ENCODE measurements around the gene SIK2.

The SIK2 gene

DNA sequence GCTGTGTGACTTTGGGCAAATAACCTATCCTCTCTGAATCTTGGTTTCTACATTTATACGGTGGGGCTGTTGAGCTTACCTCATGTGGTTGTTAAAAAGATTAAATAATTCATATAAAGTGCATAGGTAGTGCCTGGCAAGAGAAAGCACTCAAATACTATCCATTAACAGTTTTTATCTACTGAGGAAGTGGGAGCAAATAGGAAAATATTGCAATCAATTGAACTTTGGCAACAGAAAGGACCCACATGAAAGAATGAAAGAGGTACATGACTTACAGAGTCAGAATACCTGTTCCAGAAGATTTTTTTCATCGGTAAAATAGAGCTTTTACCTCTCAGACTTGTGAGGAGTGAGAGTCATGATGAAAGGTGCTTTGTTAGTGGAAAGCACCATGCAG is 170.3 kb downstream of the SIK2 start:
- Histone ChIP-seq H3K14ac (ENCODE audit: low read length in 2 of 2) (no peak overlapping the region), H4K91ac (ENCODE audit: low read length) (no peak overlapping the region), H2BK15ac (ENCODE audit: low read depth, poor library complexity, severe bottlenecking) (no peak overlapping the region), H3K9me3 (ENCODE audit: control insufficient read depth, low read length) (no peaks in the 10 kb centered on the region), H3K79me1 (replicated peaks; ENCODE audit: low read length, poor library complexity, severe bottlenecking) (no peaks in the 10 kb centered on the region), H3K9ac (ENCODE audit: low read length) (no peak overlapping the region), H3K4me3 (ENCODE audit: insufficient read depth in 1 of 2, low read depth in 1 of 2, low read length in 2 of 2) (no peak overlapping the region), H3K4me1 (ENCODE audit: control insufficient read depth, insufficient read depth, low read depth, low read length) (no peaks in the 10 kb centered on the region), H3K18ac (ENCODE audit: low read depth in 1 of 2, low read length in 2 of 2) (no peak overlapping the region), H4K8ac (ENCODE audit: low read length) (no peak overlapping the region), H2BK120ac (ENCODE audit: low read depth, low read length) (no peak overlapping the region), H3K4me2 (ENCODE audit: low read length, poor library complexity, severe bottlenecking) (no peak overlapping the region), H2BK5ac (ENCODE audit: low read depth, low read length, poor library complexity, severe bottlenecking) (no peak overlapping the region), H2AK5ac (ENCODE audit: low read length, severe bottlenecking) (no peak overlapping the region), H3K27me3 (ENCODE audit: control insufficient read depth in 1 of 2, insufficient read depth in 1 of 2, low read length in 2 of 2) (no peaks in the 10 kb centered on the region), H3K23ac (ENCODE audit: low read length in 2 of 2) (no peak overlapping the region), H3K36me3 (ENCODE audit: control insufficient read depth in 1 of 2, insufficient read depth in 2 of 2, low read depth in 1 of 2, low read length in 2 of 2) (no peaks in the 10 kb centered on the region), H3K27ac (ENCODE audit: low read length, poor library complexity, severe bottlenecking) (no peak overlapping the region), H2AFZ (ENCODE audit: low read depth, low read length) (no peak overlapping the region), H3K4ac (ENCODE audit: low read depth in 1 of 2, low read length in 2 of 2) (no peak overlapping the region), H2BK12ac (ENCODE audit: low read length in 2 of 2) (no peak overlapping the region)
- DNase-seq = no peak
- 100% methylated on average over 1 of the region's 2 CpGs for WGBS

GRCh38 chr11:111774955-111775710 is 172.9 kb downstream of the SIK2 start:
- Histone ChIP-seq H2AFZ (ENCODE audit: low read depth, low read length) (no peak overlapping the region), H3K27ac (ENCODE audit: low read length, poor library complexity, severe bottlenecking) (no peak overlapping the region), H3K9me3 (ENCODE audit: control insufficient read depth, low read length) (no peaks in the 10 kb centered on the region), H2BK5ac (ENCODE audit: low read depth, low read length, poor library complexity, severe bottlenecking) (no peak overlapping the region), H4K8ac (ENCODE audit: low read length) (no peak overlapping the region), H2BK15ac (ENCODE audit: low read depth, poor library complexity, severe bottlenecking) (no peak overlapping the region), H3K27me3 (ENCODE audit: control insufficient read depth in 1 of 2, insufficient read depth in 1 of 2, low read length in 2 of 2) (no peaks in the 10 kb centered on the region), H3K4me3 (ENCODE audit: insufficient read depth in 1 of 2, low read depth in 1 of 2, low read length in 2 of 2) (no peak overlapping the region), H3K18ac (ENCODE audit: low read depth in 1 of 2, low read length in 2 of 2) (no peak overlapping the region), H3K23ac (ENCODE audit: low read length in 2 of 2) (no peak overlapping the region), H2BK120ac (ENCODE audit: low read depth, low read length) (no peak overlapping the region), H3K79me1 (replicated peaks; ENCODE audit: low read length, poor library complexity, severe bottlenecking) (no peaks in the 10 kb centered on the region), H4K91ac (ENCODE audit: low read length) (no peak overlapping the region), H3K4ac (ENCODE audit: low read depth in 1 of 2, low read length in 2 of 2) (no peak overlapping the region), H2BK12ac (ENCODE audit: low read length in 2 of 2) (no peak overlapping the region), H3K36me3 (ENCODE audit: control insufficient read depth in 1 of 2, insufficient read depth in 2 of 2, low read depth in 1 of 2, low read length in 2 of 2) (no peaks in the 10 kb centered on the region), H3K9ac (ENCODE audit: low read length) (peak overlapping the region; percentile 12), H3K4me2 (ENCODE audit: low read length, poor library complexity, severe bottlenecking) (no peak overlapping the region), H3K4me1 (ENCODE audit: control insufficient read depth, insufficient read depth, low read depth, low read length) (peaks cover 5% of the 10 kb centered on the region), H3K14ac (ENCODE audit: low read length in 2 of 2) (no peak overlapping the region), H2AK5ac (ENCODE audit: low read length, severe bottlenecking) (no peak overlapping the region)
- DNase-seq = no peak
- 98% methylated on average over 4 of the region's 6 CpGs for WGBS

DNA sequence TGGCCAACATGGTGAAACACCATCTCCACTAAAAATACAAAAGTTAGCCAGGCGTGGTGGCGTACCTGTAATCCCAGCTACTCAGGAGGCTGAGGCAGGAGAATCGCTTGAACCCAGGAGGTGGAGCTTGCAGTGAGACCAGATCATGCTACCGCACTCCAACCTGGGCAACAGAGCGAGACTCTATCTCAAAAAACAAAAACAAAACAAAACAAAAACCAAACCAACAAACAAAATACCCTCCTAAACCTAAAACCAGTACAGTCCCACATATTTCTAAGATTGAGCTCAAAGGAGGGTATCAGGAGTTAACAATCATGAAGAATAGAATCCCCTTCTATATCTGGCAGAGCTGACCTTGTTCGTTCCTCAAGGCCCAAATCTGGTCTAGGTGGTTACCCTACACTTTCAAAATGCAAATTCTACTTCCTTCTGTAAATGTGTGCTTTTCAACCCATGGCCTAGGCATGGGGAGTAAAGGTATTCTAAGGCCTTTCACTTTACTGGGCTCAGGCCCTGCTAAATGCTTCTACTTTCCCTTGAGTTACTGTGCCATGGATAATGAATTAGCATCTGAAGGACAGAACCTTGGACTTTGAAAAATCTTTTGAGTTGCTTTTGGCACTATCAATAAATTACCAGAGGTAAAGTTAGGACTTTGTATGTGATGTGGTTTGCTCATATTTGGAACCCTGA is 174.3 kb downstream of the SIK2 start:
- Histone ChIP-seq H3K27ac (ENCODE audit: low read length, poor library complexity, severe bottlenecking) (no peak overlapping the region), H3K14ac (ENCODE audit: low read length in 2 of 2) (no peak overlapping the region), H3K27me3 (ENCODE audit: control insufficient read depth in 1 of 2, insufficient read depth in 1 of 2, low read length in 2 of 2) (no peaks in the 10 kb centered on the region), H2AFZ (ENCODE audit: low read depth, low read length) (no peak overlapping the region), H3K4ac (ENCODE audit: low read depth in 1 of 2, low read length in 2 of 2) (no peak overlapping the region), H3K23ac (ENCODE audit: low read length in 2 of 2) (no peak overlapping the region), H3K9me3 (ENCODE audit: control insufficient read depth, low read length) (no peaks in the 10 kb centered on the region), H4K91ac (ENCODE audit: low read length) (no peak overlapping the region), H4K8ac (ENCODE audit: low read length) (no peak overlapping the region), H2BK5ac (ENCODE audit: low read depth, low read length, poor library complexity, severe bottlenecking) (no peak overlapping the region), H2AK5ac (ENCODE audit: low read length, severe bottlenecking) (peak overlapping the region; percentile 13), H3K79me1 (replicated peaks; ENCODE audit: low read length, poor library complexity, severe bottlenecking) (no peaks in the 10 kb centered on the region), H2BK15ac (ENCODE audit: low read depth, poor library complexity, severe bottlenecking) (no peak overlapping the region), H3K18ac (ENCODE audit: low read depth in 1 of 2, low read length in 2 of 2) (no peak overlapping the region), H3K9ac (ENCODE audit: low read length) (no peak overlapping the region), H3K4me2 (ENCODE audit: low read length, poor library complexity, severe bottlenecking) (no peak overlapping the region), H2BK120ac (ENCODE audit: low read depth, low read length) (no peak overlapping the region), H3K36me3 (ENCODE audit: control insufficient read depth in 1 of 2, insufficient read depth in 2 of 2, low read depth in 1 of 2, low read length in 2 of 2) (no peaks in the 10 kb centered on the region), H3K4me3 (ENCODE audit: insufficient read depth in 1 of 2, low read depth in 1 of 2, low read length in 2 of 2) (no peak overlapping the region), H3K4me1 (ENCODE audit: control insufficient read depth, insufficient read depth, low read depth, low read length) (peaks cover 5% of the 10 kb centered on the region), H2BK12ac (ENCODE audit: low read length in 2 of 2) (no peak overlapping the region)
- DNase-seq = no peak
- 88% methylated on average over 6 of the region's 6 CpGs for WGBS

- Histone ChIP-seq H4K91ac (ENCODE audit: low read length) (no peak overlapping the region), H2BK5ac (ENCODE audit: low read depth, low read length, poor library complexity, severe bottlenecking) (peak overlapping the region; percentile 2), H3K4me3 (ENCODE audit: insufficient read depth in 1 of 2, low read depth in 1 of 2, low read length in 2 of 2) (no peak overlapping the region), H3K23ac (ENCODE audit: low read length in 2 of 2) (no peak overlapping the region), H3K36me3 (ENCODE audit: control insufficient read depth in 1 of 2, insufficient read depth in 2 of 2, low read depth in 1 of 2, low read length in 2 of 2) (no peaks in the 10 kb centered on the region), H4K8ac (ENCODE audit: low read length) (peak overlapping the region; percentile 20), H3K27ac (ENCODE audit: low read length, poor library complexity, severe bottlenecking) (peak overlapping the region; percentile 44), H3K4me1 (ENCODE audit: control insufficient read depth, insufficient read depth, low read depth, low read length) (peaks cover 5% of the 10 kb centered on the region), H3K9me3 (ENCODE audit: control insufficient read depth, low read length) (no peaks in the 10 kb centered on the region), H3K9ac (ENCODE audit: low read length) (peak overlapping the region; percentile 0), H2AK5ac (ENCODE audit: low read length, severe bottlenecking) (no peak overlapping the region), H3K4me2 (ENCODE audit: low read length, poor library complexity, severe bottlenecking) (no peak overlapping the region), H3K79me1 (replicated peaks; ENCODE audit: low read length, poor library complexity, severe bottlenecking) (no peaks in the 10 kb centered on the region), H2AFZ (ENCODE audit: low read depth, low read length) (no peak overlapping the region), H2BK15ac (ENCODE audit: low read depth, poor library complexity, severe bottlenecking) (no peak overlapping the region), H3K4ac (ENCODE audit: low read depth in 1 of 2, low read length in 2 of 2) (no peak overlapping the region), H2BK12ac (ENCODE audit: low read length in 2 of 2) (no peak overlapping the region), H3K18ac (ENCODE audit: low read depth in 1 of 2, low read length in 2 of 2) (no peak overlapping the region), H3K27me3 (ENCODE audit: control insufficient read depth in 1 of 2, insufficient read depth in 1 of 2, low read length in 2 of 2) (no peaks in the 10 kb centered on the region), H2BK120ac (ENCODE audit: low read depth, low read length) (no peak overlapping the region), H3K14ac (ENCODE audit: low read length in 2 of 2) (no peak overlapping the region)
- WGBS = 87% methylated on average over 3 of the region's 4 CpGs
- DNase-seq = peak; percentile 77
Observed at GRCh38 chr11:111777094-111778046, 175.1 kb downstream of the SIK2 start.
